ENCODE measurements around the gene TRAF2.

DNA sequence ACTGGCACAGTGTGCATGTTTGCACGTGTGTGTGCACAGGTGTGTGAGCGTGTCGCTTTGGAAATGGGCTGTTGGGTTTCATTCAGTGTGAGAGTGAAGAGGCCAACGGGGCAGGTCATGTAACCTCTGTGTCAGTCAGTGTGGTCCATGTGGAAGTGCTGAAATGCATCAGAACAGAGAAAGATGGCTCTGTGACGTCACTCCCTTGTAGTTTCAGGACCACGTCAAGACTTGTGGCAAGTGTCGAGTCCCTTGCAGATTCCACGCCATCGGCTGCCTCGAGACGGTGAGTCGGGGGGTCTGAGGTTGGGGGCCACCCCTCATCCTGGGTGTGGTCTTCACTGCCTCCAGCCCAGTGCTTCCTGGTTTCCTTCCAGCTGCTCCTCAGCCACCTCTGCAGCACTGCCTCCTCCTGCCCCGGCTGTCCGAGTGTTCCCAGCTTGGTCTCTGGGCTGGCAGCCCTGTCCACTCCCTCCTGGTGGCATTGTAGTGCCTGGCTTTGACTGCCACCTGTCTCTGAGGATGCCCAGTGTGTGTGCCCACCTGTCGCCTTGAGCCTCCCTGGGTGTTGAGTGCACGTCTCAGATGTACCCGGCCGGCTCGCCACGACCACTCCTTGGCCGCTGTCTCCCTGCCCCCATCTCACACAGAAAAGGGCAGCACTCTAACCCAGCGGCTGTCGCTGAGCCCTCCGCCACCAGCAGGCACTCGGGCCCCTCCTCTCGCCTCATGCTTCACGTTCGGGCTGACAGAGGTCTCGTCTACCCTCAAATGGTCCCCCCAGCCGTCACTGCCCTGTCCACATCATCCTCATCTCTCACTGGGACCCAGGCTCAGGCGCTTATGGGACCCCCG is 30.2 kb downstream of the TRAF2 start:
- TF ChIP-seq, protein P1, sequence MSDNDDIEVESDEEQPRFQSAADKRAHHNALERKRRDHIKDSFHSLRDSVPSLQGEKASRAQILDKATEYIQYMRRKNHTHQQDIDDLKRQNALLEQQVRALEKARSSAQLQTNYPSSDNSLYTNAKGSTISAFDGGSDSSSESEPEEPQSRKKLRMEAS (IDR thresholded peaks at IDR 0.05; ENCODE audit: low read depth, low read length): no peak
- TF ChIP-seq CTCF (IDR thresholded peaks at IDR 0.05; ENCODE audit: low read depth, low read length) (no peak), POLR2A (IDR thresholded peaks at IDR 0.05; ENCODE audit: extremely low read depth, insufficient read length) (no peak), MYC (IDR thresholded peaks at IDR 0.05; ENCODE audit: low read depth, low read length) (no peak)
